ENCODE measurements around the gene USP14. TPM values are rescaled to one million over a fixed set of nuclear protein-coding genes. Genes with fewer than 3 reads are reported as not detected.
"Not testable (repeated sequence)": the region's sequence is repeated elsewhere in the genome, so short reads cannot be mapped to it uniquely, and the experiment has no call there.

USP14 gene
- 13.9 and 16.1 TPM in 2 replicates for total RNA-seq (2014; rRNA removed; shearing (Covaris generic))
- polyA plus RNA-seq (2016; fragmentation: Nextera tagmentation; extraction: Ambion mirVana) = 94.8 and 96.9 TPM in 2 replicates

- Histone ChIP-seq H4K20me1 (ENCODE audit: insufficient read depth) (peaks cover 3% of the 10 kb centered on the region), H3K4me2 (ENCODE audit: unreplicated experiment) (peak within 1 kb of the TSS; percentile 95), H2AFZ (peak within 1 kb of the TSS; percentile 85), H3K79me2 (ENCODE audit: insufficient read depth) (peaks cover 47% of the 10 kb centered on the region), H3K4me1 (ENCODE audit: insufficient read depth) (peaks cover 24% of the 10 kb centered on the region), H3K27me3 (replicated peaks; ENCODE audit: insufficient read depth) (no peaks in the 10 kb centered on the region), H3K36me3 (ENCODE audit: low read depth) (no peaks in the 10 kb centered on the region), H3K9me3 (ENCODE audit: low read depth) (no peaks in the 10 kb centered on the region), H3K9ac (peak within 1 kb of the TSS; percentile 93), H3K4me3 (peak within 1 kb of the TSS; percentile 79), H3K27ac (peak within 1 kb of the TSS; percentile 71), H3K9me2 (ENCODE audit: insufficient read depth) (no peaks in the 10 kb centered on the region), H3F3A (ENCODE audit: insufficient read depth) (peaks cover 8% of the 10 kb centered on the region; the same call in 1 of the 2 replicates)
- 2 to 5% methylated on average over 37 to 82 of the region's 89 CpGs for WGBS, 2 experiments (ENCODE audit: low coverage in 1 of 2, low lambda C conversion rate in 2 of 2, missing lambda C conversion rate in 2 of 2)
- in situ Hi-C loops (cut with MboI) = no loop called here
- DNase-seq = peak; percentile 98
- no peak for TF ChIP-seq EZH2 (IDR thresholded peaks at IDR 0.05; ENCODE audit: insufficient read depth, poor library complexity, severe bottlenecking)
- TF ChIP-seq EZH2phosphoT487 (IDR thresholded peaks at IDR 0.05; ENCODE audit: insufficient read depth, low read depth) = no peak
Observed at GRCh38 chr18:158128-159036, at the start of gene USP14. USP14 (plus strand) TSS chr18:158557; CDS start chr18:158699, 142 bp downstream.

DNA sequence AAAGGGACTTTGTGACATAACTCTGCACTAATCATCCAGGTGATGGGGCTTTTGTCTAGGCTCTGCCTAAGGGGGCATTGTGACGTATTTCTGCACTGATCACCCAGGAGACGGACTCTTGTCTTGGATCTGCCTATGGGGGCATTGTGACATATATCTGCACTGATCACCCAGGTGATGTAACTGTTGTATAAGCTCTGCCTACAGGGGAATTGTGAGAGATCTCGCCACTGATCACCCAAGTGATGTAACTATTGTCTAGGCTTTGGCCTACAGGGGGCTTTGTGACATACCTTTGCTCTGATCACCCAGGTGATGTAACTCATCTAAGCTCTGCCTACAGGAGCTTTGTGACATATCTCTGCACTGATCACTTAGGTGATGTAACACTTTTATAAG, 49.7 kb upstream of the USP14 start:
- DNase-seq; H4K20me1 ChIP-seq (ENCODE audit: insufficient read depth); H3K36me3 ChIP-seq (ENCODE audit: low read depth); H3K9me2 ChIP-seq (ENCODE audit: insufficient read depth); H3K9me3 ChIP-seq (ENCODE audit: low read depth); H3K27ac ChIP-seq; in situ Hi-C loops (cut with MboI); H3K27me3 ChIP-seq (replicated peaks; ENCODE audit: insufficient read depth); H3F3A ChIP-seq (ENCODE audit: insufficient read depth); H3K4me1 ChIP-seq (ENCODE audit: insufficient read depth); H3K9ac ChIP-seq; H3K4me3 ChIP-seq; H3K4me2 ChIP-seq (ENCODE audit: unreplicated experiment); H2AFZ ChIP-seq; H3K79me2 ChIP-seq (ENCODE audit: insufficient read depth): not testable (repeated sequence)
- 11 to 14% methylated on average over 2 of the region's 3 CpGs for WGBS, 2 experiments (ENCODE audit: low coverage in 1 of 2, low lambda C conversion rate in 2 of 2, missing lambda C conversion rate in 2 of 2)

GRCh38 chr18:109130-109921, 49.0 kb upstream of the USP14 start:
- in situ Hi-C loops (cut with MboI); H3K27ac ChIP-seq; H3K9me2 ChIP-seq (ENCODE audit: insufficient read depth); H3K27me3 ChIP-seq (replicated peaks; ENCODE audit: insufficient read depth); H3K4me2 ChIP-seq (ENCODE audit: unreplicated experiment); H3K9ac ChIP-seq; H4K20me1 ChIP-seq (ENCODE audit: insufficient read depth); H3K4me3 ChIP-seq; H2AFZ ChIP-seq; H3K9me3 ChIP-seq (ENCODE audit: low read depth); H3K4me1 ChIP-seq (ENCODE audit: insufficient read depth); H3K36me3 ChIP-seq (ENCODE audit: low read depth); H3F3A ChIP-seq (ENCODE audit: insufficient read depth); H3K79me2 ChIP-seq (ENCODE audit: insufficient read depth): not testable (repeated sequence)
- WGBS, 2 experiments (ENCODE audit: low coverage in 1 of 2, low lambda C conversion rate in 2 of 2, missing lambda C conversion rate in 2 of 2) = 18 to 27% methylated on average over 7 of the region's 7 CpGs
- DNase-seq = peak; percentile 45

DNA sequence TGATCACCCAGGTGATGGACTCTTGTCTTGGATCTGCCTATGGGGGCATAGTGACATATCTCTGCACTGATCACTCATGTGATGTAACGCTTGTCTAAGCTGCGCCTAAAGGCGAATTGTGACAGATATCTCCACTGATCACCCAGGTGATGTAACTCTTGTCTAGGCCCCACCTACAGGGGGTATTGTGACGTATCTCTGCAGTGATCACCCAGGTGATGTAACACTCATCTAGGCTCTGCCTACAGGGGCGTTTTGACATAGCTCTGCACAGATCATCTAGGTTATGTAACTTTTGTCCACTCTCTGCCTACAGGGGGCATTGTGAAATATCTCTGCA, 48.5 kb upstream of the USP14 start:
- H3K4me2 ChIP-seq (ENCODE audit: unreplicated experiment); H3K27me3 ChIP-seq (replicated peaks; ENCODE audit: insufficient read depth); H3K4me3 ChIP-seq; H3K4me1 ChIP-seq (ENCODE audit: insufficient read depth); H3K79me2 ChIP-seq (ENCODE audit: insufficient read depth); H3K9me2 ChIP-seq (ENCODE audit: insufficient read depth); H3K9me3 ChIP-seq (ENCODE audit: low read depth); in situ Hi-C loops (cut with MboI); H2AFZ ChIP-seq; DNase-seq; H4K20me1 ChIP-seq (ENCODE audit: insufficient read depth); H3K9ac ChIP-seq; H3K36me3 ChIP-seq (ENCODE audit: low read depth); H3K27ac ChIP-seq; H3F3A ChIP-seq (ENCODE audit: insufficient read depth): not testable (repeated sequence)
- WGBS, 2 experiments (ENCODE audit: low coverage in 1 of 2, low lambda C conversion rate in 2 of 2, missing lambda C conversion rate in 2 of 2) = 37 to 41% methylated on average over 5 of the region's 5 CpGs

GRCh38 chr18:110351-111201, 47.8 kb upstream of the USP14 start:
- H3K4me1 ChIP-seq (ENCODE audit: insufficient read depth); H3K79me2 ChIP-seq (ENCODE audit: insufficient read depth); H3K27me3 ChIP-seq (replicated peaks; ENCODE audit: insufficient read depth); H3K4me2 ChIP-seq (ENCODE audit: unreplicated experiment); H3K9me3 ChIP-seq (ENCODE audit: low read depth); H3K36me3 ChIP-seq (ENCODE audit: low read depth); H3K27ac ChIP-seq; H3F3A ChIP-seq (ENCODE audit: insufficient read depth); in situ Hi-C loops (cut with MboI); H3K9ac ChIP-seq; H2AFZ ChIP-seq; H3K4me3 ChIP-seq; H4K20me1 ChIP-seq (ENCODE audit: insufficient read depth); H3K9me2 ChIP-seq (ENCODE audit: insufficient read depth): not testable (repeated sequence)
- WGBS, 2 experiments (ENCODE audit: low coverage in 1 of 2, low lambda C conversion rate in 2 of 2, missing lambda C conversion rate in 2 of 2) = 36 to 45% methylated on average over 4 of the region's 4 CpGs
- DNase-seq = peak; percentile 4

Data from GM23248 (cell line).